K562 (cell line): ENCODE measurements around the gene S100A8. TPM values are rescaled to one million over a fixed set of nuclear protein-coding genes. Genes with fewer than 3 reads are reported as not detected.
A peak's percentile ranks its signal among the peaks of the same experiment; 100 is the strongest.

ENCODE experiments used
- CHD7 ChIP-seq: fragments of 200-600 bp; sonication (generic); IDR thresholded peaks from one replicate; pipeline ENCODE4 v1.6.1; 2012; ENCODE audit warnings: mild to moderate bottlenecking, low read depth, low read length, inconsistent platforms
- MAZ ChIP-seq, 2 experiments: fragments of 450-650 bp in 1 of 2; sonication (generic) in 1 of 2; formaldehyde crosslinking; IDR thresholded peaks in 1 of 2; conservative IDR thresholded peaks in 1 of 2; 2 replicates each; pipeline versions ENCODE4 v1.4.0 to v1.5.0; 2020; ENCODE audit warnings: mild to moderate bottlenecking in 1 of 2, missing genetic modification reagents in 1 of 2
- ZBTB1 ChIP-seq: sonication (generic); formaldehyde crosslinking; IDR thresholded peaks from 2 replicates; pipeline ENCODE4 v1.8.1; 2023; ENCODE audit warnings: missing genetic modification reagents, low read depth, mild to moderate bottlenecking, borderline replicate concordance
- ZMIZ1 ChIP-seq, 2 experiments: fragments of 150-350 bp in 1 of 2; IDR thresholded peaks; 2 replicates each; pipeline ENCODE4 v1.6.1; 2012 to 2016; ENCODE audit warnings: low read depth in 2 of 2, low read length in 2 of 2, mild to moderate bottlenecking in 1 of 2, moderate library complexity in 1 of 2
- ZNF316 ChIP-seq: fragments of 450-650 bp; IDR thresholded peaks from 2 replicates; pipeline ENCODE4 v1.6.1; 2016
- polyA plus RNA-seq, 8 experiments: library from polyadenylated mRNA; depleted of rRNA in 4 of 8; stranded (reverse) in 5 of 8; unstranded in 3 of 8; fragments of >200 nt; fragmentation: Nextera tagmentation in 2 of 8; fragmentation: Illumina TruSeq in 1 of 8; extraction: Ambion mirVana in 2 of 8; extraction: Trizol in 1 of 8; gene quantifications; 2 replicates each; pipeline versions ENCODE4 v1.2.1 to v1.2.3, GENCODE V29; 2011 to 2014; ENCODE audit warnings: inconsistent platforms in 1 of 8, missing spikeins in 1 of 8
- total RNA-seq, 7 experiments: library from RNA; depleted of rRNA in 6 of 7; stranded (reverse); fragments of >200 nt in 6 of 7; fragmentation: Illumina TruSeq in 2 of 7; extraction: Trizol in 2 of 7; gene quantifications; 2 replicates each; pipeline versions ENCODE4 v1.2.1 to v1.2.3, GENCODE V29; 2011 to 2021; ENCODE audit warnings: low replicate concordance in 1 of 7
- TF ChIP-seq, protein P1 (sequence below): sonication (generic); formaldehyde crosslinking; IDR thresholded peaks from 2 replicates; pipeline ENCODE4 v1.8.0; 2022; ENCODE audit warnings: missing genetic modification reagents, mild to moderate bottlenecking, moderate library complexity, borderline replicate concordance

The S100A8 gene
- total and polyA plus RNA-seq, 9 of the 15 experiments (the other 6 are each of a cell fraction or from before 2014, with no cell fraction given) = 0.15 to 0.60 TPM; not detected in 7

- TF ChIP-seq CHD7 = no peak
- TF ChIP-seq, protein P1, sequence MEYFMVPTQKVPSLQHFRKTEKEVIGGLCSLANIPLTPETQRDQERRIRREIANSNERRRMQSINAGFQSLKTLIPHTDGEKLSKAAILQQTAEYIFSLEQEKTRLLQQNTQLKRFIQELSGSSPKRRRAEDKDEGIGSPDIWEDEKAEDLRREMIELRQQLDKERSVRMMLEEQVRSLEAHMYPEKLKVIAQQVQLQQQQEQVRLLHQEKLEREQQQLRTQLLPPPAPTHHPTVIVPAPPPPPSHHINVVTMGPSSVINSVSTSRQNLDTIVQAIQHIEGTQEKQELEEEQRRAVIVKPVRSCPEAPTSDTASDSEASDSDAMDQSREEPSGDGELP (CRISPR knock-in tag) = peak; percentile 24; the same call in 1 of the 2 replicates
- TF ChIP-seq ZNF316 = no peak
- no peak for TF ChIP-seq ZBTB1 (CRISPR knock-in tag)
- no peak for TF ChIP-seq MAZ (CRISPR knock-in tag; conservative IDR thresholded peaks at IDR 0.05 in 1 of 2, IDR thresholded peaks at IDR 0.05 in 1 of 2)
- TF ChIP-seq ZMIZ1 (IDR thresholded peaks at IDR 0.05; ENCODE audit: low read depth in 2 of 2, low read length in 2 of 2) = no peak
Observed at GRCh38 chr1:153355445-153356071, 35.3 kb downstream of the S100A8 start (continued).
